A673 (cell line): ENCODE data around the gene OBSCN. TPM values are rescaled to one million over a fixed set of nuclear protein-coding genes. Genes with fewer than 3 reads are reported as not detected.

ENCODE experiments used
- BruUV-seq: library from RNA; stranded (reverse); fragments of 400-500 nt; replicated peaks from 2 replicates; lab custom pipeline; 2021; lab: Mats Ljungman, UMichigan
- CTCF ChIA-PET: fragments of 300-600 bp; sonication (Branson Sonifier 250); formaldehyde crosslinking; loops from one replicate; lab custom pipeline; 2022; ENCODE audit warnings: antibody characterized with exemption; lab: Charles Lee
- POLR2A ChIA-PET: fragments of 300-600 bp; sonication (Branson Sonifier 250); formaldehyde crosslinking; loops from one replicate; lab custom pipeline; 2022; ENCODE audit warnings: antibody characterized with exemption; ENCODE audit not compliant: low non-redundant PET; lab: Charles Lee
- DNase-seq: peaks from one replicate; pipeline ENCODE4 v3.0.0-alpha.2; 2015; ENCODE audit warnings: low spot score
- H3K27ac ChIP-seq: fragments of 200-600 bp; sonication (generic); 2 replicates; pipeline ENCODE4 v1.5.1; 2016; ENCODE audit warnings: mixed run types, low read depth, mild to moderate bottlenecking, mixed read lengths, antibody characterized with exemption, low read length; ENCODE audit not compliant: poor library complexity, severe bottlenecking
- H3K27me3 ChIP-seq: fragments of 200-600 bp; sonication (generic); replicated peaks from 2 replicates; pipeline ENCODE4 v1.6.1; 2017; ENCODE audit warnings: mixed run types, low read depth, mild to moderate bottlenecking, mixed read lengths, antibody characterized with exemption, low read length; ENCODE audit not compliant: insufficient read depth, poor library complexity
- H3K36me3 ChIP-seq: fragments of 200-600 bp; sonication (generic); 2 replicates; pipeline ENCODE4 v1.6.1; 2016; ENCODE audit warnings: mixed run types, mild to moderate bottlenecking, mixed read lengths, antibody characterized with exemption, low read length; ENCODE audit not compliant: insufficient read depth, poor library complexity, severe bottlenecking
- H3K4me1 ChIP-seq: fragments of 200-600 bp; sonication (generic); 2 replicates; pipeline ENCODE4 v1.6.1; 2017; ENCODE audit warnings: mixed run types, mild to moderate bottlenecking, mixed read lengths, antibody characterized with exemption, low read length; ENCODE audit not compliant: insufficient read depth, poor library complexity, severe bottlenecking
- H3K4me3 ChIP-seq: fragments of 200-600 bp; sonication (generic); 2 replicates; pipeline ENCODE4 v1.5.1; 2016; ENCODE audit warnings: low read depth, mixed run types, mild to moderate bottlenecking, mixed read lengths, low read length; ENCODE audit not compliant: poor library complexity, severe bottlenecking
- H3K9me3 ChIP-seq: fragments of 200-600 bp; sonication (generic); 2 replicates; pipeline ENCODE4 v1.6.1; 2016; ENCODE audit warnings: mixed run types, low read depth, mild to moderate bottlenecking, mixed read lengths, antibody characterized with exemption, low read length; ENCODE audit not compliant: poor library complexity, severe bottlenecking
- CTCF ChIP-seq: fragments of 300-800, 200-600 bp; sonication (generic); conservative IDR thresholded peaks from 2 replicates; pipeline ENCODE4 v1.5.1; 2017; ENCODE audit warnings: low read depth, mild to moderate bottlenecking, antibody characterized with exemption, low read length, moderate library complexity, mixed read lengths
- EZH2 ChIP-seq: fragments of 200-600 bp; sonication (generic); IDR thresholded peaks from 2 replicates; pipeline ENCODE4 v1.6.1; 2017; ENCODE audit warnings: borderline replicate concordance, low read depth, mild to moderate bottlenecking, mixed read lengths, antibody characterized with exemption, low read length; ENCODE audit not compliant: poor library complexity, severe bottlenecking
- intact Hi-C: fragments of 100-400 bp; cut with micrococcal nuclease; formaldehyde crosslinking; loops from one replicate; pipeline ENCODE4 v1.10.0; 2022; ENCODE audit not compliant: unreplicated experiment
- total RNA-seq: library from RNA; stranded (reverse); gene quantifications from 2 replicates; pipeline ENCODE4 v1.2.3, GENCODE V29; 2021

Gene OBSCN
- total RNA-seq, 1 experiment from 2014 or later = 37.7 TPM

- Histone ChIP-seq H3K36me3 (no peaks in the 10 kb centered on the region), H3K27me3 (peaks cover 22% of the 10 kb centered on the region), H3K9me3 (no peaks in the 10 kb centered on the region), H3K4me3 (no peak overlapping the region), H3K4me1 (peaks cover 11% of the 10 kb centered on the region), H3K27ac (no peak overlapping the region)
- ChIA-PET POLR2A (no interaction called here), CTCF (no interaction called here)
- BruUV-seq = no TSS peak
- intact Hi-C loops = no loop called here
- no peak for DNase-seq
- TF ChIP-seq CTCF (no peak), EZH2 (no peak)
Observed at GRCh38 chr1:228161866-228162265, 46.0 kb upstream of the OBSCN start.

DNA sequence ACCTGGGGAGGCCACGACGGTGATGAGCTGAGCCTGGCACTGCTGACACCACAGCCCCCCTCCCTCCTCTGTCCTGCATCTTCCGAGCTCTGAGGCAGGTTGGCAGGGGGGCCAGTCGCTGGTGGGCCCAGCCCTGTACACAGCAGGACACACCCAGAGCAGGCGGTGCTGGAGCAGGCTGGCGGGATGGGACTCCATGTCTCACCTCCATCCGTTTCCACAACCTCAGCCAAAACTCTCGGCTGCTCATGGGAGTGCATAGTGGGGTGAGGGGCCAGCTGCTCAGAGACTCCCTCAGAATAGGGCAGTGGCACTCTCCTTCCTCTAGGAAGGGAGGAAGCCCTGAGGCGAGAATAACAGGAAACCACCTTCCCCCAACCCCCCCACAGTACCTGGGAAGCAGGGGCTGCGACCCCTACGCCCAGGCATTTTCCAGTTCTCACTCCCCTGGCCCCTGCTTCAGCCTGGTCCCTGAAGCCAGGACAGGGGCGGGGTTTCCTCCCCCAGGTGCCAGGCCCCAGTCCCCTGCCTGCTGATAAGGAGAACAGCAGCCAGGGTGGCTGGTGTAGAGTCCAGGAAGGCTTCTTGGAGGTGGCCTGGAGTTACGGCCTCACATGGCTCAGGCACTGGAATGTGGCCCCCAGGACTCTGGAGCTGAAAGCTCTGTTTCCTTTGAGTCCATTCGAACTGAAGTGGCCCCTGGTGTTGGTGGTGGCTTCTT, 45.4 kb upstream of the OBSCN start:
- Histone ChIP-seq H3K4me1 (peaks cover 11% of the 10 kb centered on the region), H3K27me3 (peaks cover 17% of the 10 kb centered on the region), H3K27ac (no peak overlapping the region), H3K9me3 (no peaks in the 10 kb centered on the region), H3K4me3 (no peak overlapping the region), H3K36me3 (no peaks in the 10 kb centered on the region)
- intact Hi-C loops = no loop called here
- ChIA-PET POLR2A (no interaction called here), CTCF (no interaction called here)
- no TSS peak for BruUV-seq
- DNase-seq = no peak
- no peak for TF ChIP-seq CTCF
- no peak for TF ChIP-seq EZH2

- BruUV-seq = no TSS peak
- ChIA-PET POLR2A (no interaction called here), CTCF (no interaction called here)
- no peaks in the 10 kb centered on the region for H3K9me3 ChIP-seq
- peaks cover 11% of the 10 kb centered on the region for H3K4me1 ChIP-seq
- no peaks in the 10 kb centered on the region for H3K36me3 ChIP-seq
- no peak overlapping the region for H3K4me3 ChIP-seq
- intact Hi-C loops = no loop called here
- TF ChIP-seq EZH2 (no peak), CTCF (no peak)
- H3K27ac ChIP-seq = no peak overlapping the region
- H3K27me3 ChIP-seq = peaks cover 15% of the 10 kb centered on the region
- DNase-seq = no peak
Observed at GRCh38 chr1:228163007-228163753, 44.7 kb upstream of the OBSCN start.
